ENCODE results near the gene IQCH.
"Not testable (repeated sequence)": the region's sequence is repeated elsewhere in the genome, so short reads cannot be mapped to it uniquely, and the experiment has no call there.

Gene IQCH

DNA sequence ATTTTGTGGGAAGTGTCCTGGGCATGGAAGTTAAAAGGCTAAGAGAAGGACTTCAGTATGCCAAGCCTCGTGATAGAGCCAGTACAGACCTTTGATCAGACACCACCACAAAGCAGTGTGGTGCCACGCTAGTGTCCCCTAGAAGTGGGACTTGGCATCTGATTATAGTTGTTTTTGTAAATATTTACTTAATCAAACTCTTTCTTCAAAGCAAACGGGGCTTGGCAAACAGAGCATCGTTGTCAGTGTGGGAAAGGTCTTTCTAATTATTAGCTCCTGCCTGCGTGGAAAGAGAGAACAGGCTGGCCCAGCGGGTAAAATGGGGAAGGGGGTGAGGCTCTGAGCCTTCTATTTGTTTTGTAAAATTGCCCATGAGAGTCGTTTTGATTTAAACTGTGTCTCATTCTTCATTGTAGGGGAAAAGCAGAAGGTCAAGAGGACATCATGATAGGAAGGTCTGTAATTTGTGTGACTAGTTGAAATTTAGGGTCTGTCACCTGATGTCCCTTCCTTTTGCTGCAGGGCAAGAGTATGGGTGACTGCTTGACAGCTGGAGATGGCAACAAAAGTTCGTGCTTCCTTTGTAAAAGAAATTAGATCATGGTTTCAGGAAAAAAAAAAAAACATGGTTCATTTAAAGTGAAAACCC lies 105.0 kb downstream of the IQCH start:
- DNase-seq (ENCODE audit: low spot score), result no peak

DNA sequence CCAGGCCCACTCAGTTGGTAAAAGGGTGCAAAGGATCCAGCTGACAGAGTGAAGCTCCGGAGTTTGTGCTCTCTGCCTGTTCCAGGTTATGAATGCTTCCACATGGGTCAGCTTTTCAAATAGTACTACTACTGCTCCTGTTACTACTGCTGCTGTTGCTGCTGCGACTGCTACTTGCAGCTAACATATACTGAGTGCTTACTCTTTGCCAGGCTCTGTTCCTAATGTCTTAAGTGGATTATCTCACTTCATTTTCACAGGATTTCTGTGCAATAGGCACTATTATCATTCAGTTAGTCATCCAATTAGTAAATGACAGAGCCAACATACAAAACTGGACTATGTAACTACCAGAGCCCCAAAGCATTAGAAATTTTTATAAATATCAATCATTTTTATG lies 106.5 kb downstream of the IQCH start:
- DNase-seq (ENCODE audit: low spot score), result no peak

DNA sequence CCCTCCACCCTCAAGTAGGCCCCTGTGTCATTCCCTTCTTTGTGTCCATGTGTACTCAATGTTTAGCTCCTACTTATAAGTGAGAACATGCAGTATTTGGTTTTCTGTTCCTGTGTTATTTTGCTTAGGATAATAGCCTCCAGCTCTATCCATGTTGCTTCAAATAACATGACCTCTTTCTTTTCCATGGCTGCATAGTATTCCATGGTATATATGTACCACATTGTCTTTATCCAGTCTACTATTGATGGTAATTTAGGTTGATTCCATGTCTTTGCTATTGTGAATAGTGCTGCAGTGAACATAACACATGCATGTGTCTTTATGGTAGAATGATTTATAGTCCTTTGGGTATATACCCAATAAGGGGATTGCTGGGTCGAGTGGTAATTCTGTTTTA lies 109.1 kb downstream of the IQCH start:
- DNase-seq (ENCODE audit: low spot score), result not testable (repeated sequence)

DNA sequence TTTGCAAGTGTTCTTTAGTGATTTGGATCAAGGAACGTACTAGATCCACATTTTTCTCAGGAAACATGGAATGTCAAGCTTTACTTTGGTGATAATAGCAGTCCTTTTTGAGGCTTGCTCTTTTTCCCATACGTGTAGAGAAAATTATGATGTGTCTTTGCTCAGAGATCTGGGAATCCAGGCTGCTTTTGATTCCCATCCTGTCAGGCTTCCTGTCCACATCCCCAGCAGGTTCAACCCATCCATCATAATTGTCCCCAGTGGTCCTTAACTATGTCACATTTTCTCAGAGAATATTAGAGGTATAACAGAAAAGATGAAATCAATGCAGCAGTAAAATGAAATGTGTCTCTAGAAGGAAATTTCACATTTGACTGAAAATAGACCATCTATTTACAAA lies 111.4 kb downstream of the IQCH start:
- DNase-seq (ENCODE audit: low spot score), result no peak

DNA sequence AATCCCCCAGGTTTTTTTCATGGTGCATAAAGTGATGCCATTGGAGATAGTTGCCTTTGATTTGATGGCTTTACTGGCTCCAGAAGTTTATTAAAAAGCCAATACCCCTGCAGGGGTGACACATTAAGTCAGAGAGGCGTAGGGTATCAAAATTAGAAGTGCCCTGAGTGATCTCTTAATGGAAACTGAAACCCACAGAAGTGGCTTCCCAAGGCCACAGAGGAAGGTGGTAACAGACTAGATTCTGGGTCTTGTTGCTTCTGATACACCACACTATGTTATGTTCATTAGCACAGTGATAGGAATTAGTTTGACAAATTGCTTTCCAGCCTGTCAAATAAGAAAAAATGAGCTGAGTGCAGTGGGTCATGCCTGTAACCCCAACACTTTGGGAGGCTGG lies 112.3 kb downstream of the IQCH start:
- no peak for DNase-seq (ENCODE audit: low spot score)

DNA sequence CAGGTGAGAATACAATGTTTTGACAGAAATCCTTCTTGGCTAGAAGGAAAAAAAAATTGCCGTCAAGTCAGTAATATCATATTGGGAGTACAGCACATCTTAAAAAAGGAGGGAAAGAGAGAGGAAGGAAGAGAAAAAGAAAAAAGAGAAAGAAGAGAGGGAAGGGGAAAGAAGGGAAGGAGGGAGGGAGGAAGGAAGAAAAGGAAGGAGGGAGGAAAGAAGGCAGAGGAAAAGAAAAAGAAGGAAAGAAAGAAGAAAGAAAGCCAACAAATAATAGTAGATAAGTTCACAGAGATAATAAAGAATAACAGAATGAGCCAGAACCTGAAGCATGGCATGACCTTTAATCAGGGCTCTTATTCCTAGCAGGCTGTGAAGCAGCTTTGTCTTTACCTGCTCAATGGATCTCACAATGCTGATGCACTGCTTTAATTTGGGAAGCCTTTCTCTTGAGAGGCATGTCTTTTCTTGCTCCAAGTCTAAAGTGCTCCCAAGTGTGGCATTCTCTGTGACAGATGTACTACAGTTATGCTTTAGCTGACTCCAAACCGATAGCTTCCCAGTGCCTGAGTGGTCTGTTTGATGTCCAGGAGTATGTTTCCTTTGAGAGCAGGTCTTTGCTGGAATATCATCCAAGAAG lies 114.9 kb downstream of the IQCH start:
- DNase-seq (ENCODE audit: low spot score), result no peak

DNA sequence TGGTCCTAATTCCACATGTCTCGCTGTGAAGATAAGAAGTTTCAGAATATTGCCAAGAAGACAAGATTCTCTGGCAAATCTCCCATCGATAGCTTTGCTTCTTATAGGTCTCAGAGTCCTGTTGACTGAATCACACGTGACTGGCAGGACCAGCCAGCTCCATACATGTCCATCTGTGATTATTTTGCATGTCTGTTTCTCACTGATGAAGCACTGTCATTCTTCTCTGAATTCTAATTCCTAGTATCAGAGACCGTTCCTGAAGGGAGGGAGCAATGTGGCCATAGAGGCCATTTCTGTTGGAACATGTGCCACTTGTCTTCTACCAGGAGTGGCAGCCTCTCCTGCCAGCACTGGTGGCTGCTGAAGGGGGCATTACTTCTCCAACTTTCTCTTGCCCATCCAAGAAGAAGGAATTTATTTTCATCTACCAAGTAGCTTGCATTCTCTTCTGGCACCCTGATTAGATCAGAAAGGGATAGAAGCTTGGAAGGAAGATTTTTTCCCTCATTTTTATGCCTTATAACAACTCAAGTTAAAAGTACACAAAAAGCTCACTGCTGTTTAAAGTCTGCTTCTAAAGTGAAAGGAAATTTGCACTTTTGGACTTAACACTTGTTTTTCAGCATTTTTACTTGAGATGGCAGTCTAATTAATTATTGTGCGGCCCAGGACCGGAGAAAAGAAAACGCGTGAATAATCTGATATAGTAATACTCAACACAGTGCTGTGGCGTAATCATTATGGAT lies 115.8 kb downstream of the IQCH start:
- no peak for DNase-seq (ENCODE audit: low spot score)

DNA sequence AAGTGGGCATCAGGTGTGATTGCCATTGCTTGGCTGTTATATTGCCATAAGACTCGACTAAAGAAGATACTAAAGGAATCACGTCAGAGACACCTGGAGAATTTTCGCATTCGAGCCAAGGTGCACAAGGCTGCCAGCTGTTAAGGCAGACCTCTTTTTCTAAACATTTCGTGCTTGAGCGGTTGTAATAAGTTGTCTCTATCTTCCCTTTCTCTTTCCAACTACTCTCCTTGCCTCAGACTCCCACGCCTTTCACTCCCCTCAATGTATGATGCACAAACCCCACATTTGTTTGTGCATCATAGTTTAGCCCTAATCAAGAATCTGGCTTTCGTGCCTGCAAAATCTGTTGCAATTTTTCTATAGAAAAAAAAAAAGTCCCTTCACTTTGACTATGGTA lies 118.0 kb downstream of the IQCH start:
- no peak for DNase-seq (ENCODE audit: low spot score)

DNA sequence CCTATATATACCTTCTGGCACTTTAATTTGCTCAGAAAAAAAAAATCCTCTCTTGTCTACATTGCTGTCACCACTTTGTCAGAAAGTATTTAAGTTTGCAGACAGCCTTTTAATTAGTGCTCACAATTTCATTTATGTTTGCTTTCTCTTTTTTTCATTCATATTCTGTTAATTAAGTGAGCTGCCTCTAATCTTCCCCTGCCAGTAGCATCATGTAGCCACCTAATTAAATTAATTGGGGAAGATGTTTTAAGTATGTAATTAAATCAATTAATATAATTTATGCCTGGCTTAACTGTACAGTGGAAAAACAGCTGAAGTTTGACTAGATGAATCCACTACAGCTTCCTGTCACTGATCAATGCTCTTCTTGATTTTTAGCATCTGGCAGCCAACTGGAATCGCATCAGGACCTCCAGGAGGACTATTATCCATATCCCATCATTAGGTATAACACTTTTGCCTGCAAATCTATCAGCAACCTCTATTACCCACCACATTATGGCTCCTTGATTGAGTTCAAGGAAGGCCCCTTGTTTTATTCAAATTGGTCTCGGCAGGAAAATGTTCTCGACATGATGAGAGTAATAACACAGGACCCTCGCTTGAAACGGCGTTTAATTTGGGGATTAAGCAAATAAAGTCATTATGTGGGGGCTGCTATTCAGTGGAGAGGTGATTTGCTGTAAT lies 118.5 kb downstream of the IQCH start:
- DNase-seq (ENCODE audit: low spot score), result no peak

DNA sequence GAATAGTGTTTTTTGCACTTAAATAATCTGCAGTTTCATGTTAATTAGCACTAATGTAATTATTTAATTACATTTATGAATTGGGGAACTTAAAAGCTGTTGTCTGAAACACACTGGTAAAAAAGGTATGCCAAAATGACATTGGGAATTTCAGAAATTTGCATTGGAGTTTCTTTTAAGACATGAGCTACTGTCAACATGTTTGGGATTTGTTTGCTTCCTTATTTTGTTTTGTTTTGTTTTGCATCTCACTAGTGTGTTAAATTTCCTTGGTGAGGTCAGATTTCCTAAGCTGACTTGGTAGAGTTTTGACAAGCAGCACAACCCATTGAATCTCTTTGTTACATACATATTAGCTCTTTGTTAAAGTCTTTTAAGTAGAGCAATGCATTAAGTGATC lies 119.4 kb downstream of the IQCH start:
- no peak for DNase-seq (ENCODE audit: low spot score)

DNA sequence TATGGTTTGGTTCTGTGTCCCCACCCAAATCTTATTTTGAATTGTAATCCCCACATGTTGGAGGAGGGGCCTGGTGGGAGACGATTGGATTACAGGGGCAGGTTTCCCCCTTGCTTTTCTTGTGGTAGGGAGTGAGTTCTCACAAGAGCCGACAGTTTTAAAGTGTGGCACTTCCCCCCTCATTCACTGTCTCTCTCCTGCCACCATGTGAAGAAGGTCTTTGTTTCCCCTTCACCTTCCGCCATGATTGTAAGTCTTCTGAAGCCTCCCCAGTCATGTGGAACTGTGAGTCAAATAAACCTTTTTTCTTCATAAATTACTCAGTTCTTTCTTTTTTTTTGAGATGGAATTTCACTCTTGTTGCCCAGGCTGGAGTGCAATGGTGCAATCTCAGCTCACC lies 124.9 kb downstream of the IQCH start:
- no peak for DNase-seq (ENCODE audit: low spot score)

DNA sequence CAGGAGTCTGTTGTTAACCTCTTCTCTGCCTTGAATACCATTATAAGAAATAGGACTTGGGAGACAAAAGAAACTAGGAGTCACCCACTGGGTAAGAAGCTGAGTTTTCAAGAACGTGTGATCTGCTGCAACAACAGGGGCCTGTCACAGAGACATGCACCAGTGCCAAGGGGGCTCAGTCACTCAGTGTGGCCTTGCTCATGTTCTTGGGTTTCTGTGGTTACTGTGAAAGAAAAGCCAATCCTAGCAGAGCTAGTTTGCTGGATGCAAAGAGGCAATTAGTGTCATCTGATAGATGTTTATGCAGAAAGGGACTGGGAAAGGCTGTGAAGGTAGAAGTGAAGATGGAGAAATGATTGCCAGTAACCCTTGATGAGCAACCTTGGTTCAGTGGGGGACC lies 126.3 kb downstream of the IQCH start:
- DNase-seq (ENCODE audit: low spot score), result no peak

DNA sequence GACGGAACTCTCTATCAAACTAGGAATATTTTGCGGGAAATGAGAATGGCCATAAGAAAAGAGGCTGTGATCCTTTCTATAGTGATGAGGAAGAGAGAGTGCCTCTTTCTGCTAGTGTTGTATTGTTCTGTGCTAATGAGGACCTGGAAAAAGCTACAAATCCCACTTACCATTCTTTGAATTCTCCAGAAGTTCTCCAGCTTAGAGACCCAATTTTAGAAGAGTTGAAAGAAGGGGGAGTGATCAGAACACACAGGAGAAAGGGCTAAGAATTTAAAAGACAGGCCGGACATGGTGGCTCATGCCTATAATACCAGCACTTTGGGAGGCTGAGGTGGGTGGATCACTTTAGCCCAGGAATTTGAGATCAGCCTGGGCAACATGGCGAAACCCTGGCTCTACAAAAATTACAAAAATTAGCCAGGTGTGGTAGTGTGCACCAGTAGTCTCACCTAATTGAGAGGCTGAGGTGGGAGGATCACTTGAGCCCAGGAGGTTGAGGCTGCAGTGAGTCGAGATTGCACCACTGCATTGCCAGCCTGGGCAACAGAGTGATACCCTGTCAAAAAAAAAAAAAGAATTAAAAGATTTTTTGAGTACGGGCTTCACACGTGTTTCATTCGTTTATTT lies 126.9 kb downstream of the IQCH start:
- DNase-seq (ENCODE audit: low spot score), result no peak

DNA sequence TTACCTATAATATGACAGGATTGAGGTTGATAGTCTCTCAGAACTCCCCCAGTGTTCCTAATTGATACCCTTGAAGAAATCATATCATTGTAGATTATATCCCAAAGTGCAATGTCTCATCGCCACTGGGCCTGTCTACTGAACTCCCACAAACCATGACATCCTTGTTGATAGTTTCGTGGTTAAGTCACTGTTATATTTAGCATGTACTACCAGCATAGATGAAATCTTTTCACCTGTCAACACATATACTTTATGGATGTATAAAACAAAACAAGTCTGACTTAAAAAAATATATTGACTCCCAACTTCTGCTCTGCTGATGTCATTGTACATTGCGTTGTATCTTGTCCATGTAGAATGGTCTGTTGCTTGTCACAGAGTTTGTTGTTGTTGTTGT lies 128.1 kb downstream of the IQCH start:
- DNase-seq (ENCODE audit: low spot score), result no peak

DNA sequence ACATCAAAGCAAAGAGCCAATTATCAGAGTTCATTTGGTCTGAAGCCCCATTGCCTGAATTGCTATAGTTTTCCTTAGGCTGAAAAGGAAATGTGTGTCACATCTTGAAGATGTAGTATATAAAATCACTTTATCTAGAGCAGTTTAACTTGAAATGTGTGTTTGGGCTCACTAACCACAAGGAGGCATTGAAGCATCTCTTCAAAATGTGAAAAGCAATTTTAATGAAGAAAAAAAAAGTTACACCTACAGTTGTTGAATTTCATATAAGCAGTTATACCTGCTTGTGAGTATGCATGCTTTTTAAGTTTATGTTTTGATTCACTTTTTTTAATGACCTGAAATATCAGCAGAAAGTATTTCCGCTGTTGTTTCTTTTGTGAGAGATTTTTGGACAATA lies 129.3 kb downstream of the IQCH start:
- DNase-seq (ENCODE audit: low spot score), result no peak

DNA sequence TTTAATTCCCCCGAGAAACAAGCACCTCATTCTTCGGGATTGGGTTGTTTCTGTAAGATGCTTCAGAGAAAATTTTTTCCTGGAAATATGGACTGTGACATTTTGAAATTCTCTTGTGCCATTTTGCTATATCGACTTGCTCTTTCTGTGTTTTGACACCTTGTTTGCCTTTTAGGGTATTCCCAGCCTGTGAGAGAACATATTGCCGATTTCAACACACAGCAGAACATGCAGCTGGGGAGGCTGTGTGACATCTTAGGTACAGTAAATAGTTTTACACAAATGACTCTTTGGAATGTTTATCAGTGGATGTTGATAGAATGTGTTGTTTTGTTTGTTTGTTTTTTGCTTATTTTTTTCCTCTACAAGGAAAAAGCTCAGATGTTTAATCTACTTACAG lies 130.2 kb downstream of the IQCH start:
- DNase-seq (ENCODE audit: low spot score), result no peak

DNA sequence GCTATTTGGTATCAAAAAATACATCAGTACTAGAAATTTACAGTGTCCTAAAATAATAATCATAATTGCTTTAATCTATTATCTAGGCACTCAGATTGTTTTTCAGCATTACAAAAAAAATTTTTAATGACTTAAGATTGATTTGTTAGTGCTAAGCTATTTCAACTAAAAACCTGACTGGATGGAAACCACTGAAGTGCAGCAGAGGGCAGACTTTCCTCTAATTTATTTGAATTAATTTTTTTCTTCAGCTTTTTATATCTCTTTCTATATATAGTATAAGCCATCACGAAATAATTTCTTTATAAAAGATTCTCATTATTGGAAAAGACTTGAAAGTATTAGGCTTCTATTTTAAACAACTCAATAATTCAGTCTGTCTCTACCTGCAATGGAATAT lies 131.4 kb downstream of the IQCH start:
- no peak for DNase-seq (ENCODE audit: low spot score)

DNA sequence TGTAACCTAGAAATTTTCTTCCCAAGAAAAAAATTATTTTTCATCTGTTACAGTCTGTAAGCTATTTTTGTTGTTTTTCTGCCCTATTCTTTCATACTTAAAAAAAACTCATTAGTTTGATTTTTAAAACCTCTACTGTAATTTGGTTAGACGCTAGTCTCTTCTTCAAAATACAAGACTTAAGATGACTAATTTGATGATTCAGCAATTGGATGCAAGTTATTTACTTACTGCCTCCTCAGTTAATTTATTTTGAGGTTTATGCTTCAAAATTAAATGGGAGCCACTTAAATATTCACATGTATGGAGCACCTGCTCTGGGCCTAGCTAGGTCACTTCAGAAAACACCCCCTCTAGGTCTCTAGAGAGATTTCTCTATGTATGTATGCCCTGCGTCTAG lies 132.4 kb downstream of the IQCH start:
- no peak for DNase-seq (ENCODE audit: low spot score)

DNA sequence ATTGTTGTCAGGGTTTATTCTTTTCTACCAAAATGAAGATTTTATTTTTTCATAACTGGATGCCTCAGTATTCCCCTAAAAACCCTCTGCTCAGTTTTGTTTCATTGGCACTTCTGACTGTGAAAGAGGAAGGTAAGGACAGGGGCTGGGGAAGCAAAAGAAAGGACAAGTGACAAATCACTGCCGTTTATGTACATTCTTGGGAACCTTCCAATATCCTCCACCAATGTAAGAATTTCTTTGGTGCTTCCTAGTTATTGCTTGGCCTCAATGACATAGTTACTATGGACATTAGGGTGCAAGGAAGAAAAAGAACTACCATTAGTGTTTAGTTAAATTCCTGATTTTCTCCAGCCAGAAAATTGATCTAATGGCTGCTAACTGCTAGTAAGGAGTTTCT lies 135.4 kb downstream of the IQCH start:
- DNase-seq (ENCODE audit: low spot score), result no peak

DNA sequence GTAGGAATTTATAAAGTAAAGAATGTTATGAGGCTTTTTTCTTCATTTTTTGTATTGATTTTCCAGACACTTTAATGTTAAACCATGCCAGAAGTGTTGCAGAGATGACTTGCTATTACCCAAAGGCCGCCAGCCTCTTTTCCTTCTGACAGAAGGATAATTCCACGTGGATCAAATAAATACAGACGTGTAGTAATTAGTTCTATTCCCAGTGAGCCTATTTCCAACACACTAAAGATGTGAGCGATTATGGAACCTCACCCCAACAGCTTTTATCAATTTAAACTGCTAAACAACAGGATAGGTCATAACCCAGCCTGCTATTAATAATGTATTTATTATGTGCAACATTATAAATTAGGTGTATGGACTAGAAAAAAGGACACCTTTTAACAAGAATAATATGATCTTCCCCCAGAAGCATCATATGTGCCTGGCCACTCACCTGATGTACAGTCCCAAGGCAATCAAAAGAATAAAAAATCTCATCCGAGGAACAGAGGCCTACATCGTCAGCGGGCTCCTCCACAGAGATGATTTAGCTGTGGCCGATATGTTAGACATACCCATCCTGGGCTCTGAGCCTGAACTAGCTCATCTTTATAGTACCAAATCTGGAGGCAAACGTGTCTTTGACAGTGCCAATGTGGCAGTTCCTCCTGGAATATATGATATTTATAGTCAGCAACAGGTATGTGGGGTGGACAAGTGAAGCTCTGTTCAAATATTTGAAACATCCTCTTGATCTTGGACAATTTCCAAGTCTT lies 140.5 kb downstream of the IQCH start:
- DNase-seq (ENCODE audit: low spot score), result no peak

DNA sequence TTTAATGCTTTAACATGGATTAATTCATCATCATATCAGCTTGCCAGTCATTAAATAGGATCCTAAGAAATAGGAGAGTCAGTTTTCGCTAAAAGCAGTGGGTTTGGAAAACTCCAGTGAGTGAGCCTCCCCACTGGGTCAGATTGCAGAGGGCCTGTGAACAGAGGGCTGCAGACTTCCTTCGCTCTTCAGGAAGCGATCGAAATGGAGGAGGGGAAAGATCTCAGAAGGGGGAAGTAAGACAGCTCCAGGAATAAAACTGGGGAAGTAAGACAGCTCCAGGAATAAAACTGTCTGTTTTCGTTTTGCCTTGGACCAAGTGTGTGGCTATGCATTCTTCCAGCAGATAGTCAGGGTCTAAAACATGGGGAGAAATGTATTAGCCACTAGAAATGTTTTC lies 141.5 kb downstream of the IQCH start:
- no peak for DNase-seq (ENCODE audit: low spot score)

DNA sequence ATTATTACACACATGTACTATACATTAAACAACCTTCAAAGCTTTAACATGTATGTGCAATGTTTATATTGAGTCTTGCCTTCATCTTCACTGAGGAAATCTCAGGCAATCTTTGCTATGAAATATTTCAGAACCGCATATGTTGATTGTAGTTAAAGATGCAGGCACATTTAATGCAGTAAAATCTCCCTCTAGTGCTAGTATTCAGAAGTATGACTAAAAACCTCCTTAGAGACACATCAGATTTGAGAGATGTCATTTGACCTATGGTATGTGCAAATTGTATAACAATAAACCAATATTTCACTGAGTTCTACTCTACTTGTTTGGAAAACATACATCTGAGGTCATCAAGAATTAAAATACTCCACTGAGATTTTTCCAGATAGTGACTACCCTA lies 142.6 kb downstream of the IQCH start:
- no peak for DNase-seq (ENCODE audit: low spot score)
